Measurements from ENCODE around the gene GDPD1. TPM values are rescaled to one million over a fixed set of nuclear protein-coding genes. Genes with fewer than 3 reads are reported as not detected.
"Not testable (repeated sequence)": the region's sequence is repeated elsewhere in the genome, so short reads cannot be mapped to it uniquely, and the experiment has no call there.

The GDPD1 gene
- total and polyA plus RNA-seq, 2 donors from 2014 or later: 2.5 to 2.8 TPM

GRCh38 chr17:59311051-59311468, 90.7 kb downstream of the GDPD1 start:
- Histone ChIP-seq H3K9ac (ENCODE audit: low read length in 3 of 3) (no peak overlapping the region), H3K36me3 (ENCODE audit: control insufficient read depth in 2 of 3, insufficient read depth in 3 of 3, low read length in 3 of 3) (no peaks in the 10 kb centered on the region), H3K9me3 (ENCODE audit: control insufficient read depth in 2 of 3, insufficient read depth in 1 of 3, low read length in 3 of 3) (no peaks in the 10 kb centered on the region), H3K27ac (ENCODE audit: low read depth in 2 of 2, low read length in 2 of 2) (no peak overlapping the region), H3K4me3 (ENCODE audit: low read length in 3 of 3) (no peak overlapping the region), H3K27me3 (ENCODE audit: control insufficient read depth, insufficient read depth, low read length) (no peaks in the 10 kb centered on the region), H3K4me1 (ENCODE audit: control insufficient read depth in 2 of 3, insufficient read depth in 2 of 3, low read depth in 1 of 3, low read length in 3 of 3) (no peaks in the 10 kb centered on the region)
- peak; percentile 90 for TF ChIP-seq CTCF (IDR thresholded peaks at IDR 0.05; ENCODE audit: borderline replicate concordance, extremely low read depth, insufficient read depth)
- intact Hi-C loops (cut with DNase I): loop anchor here (10.0 kb wide), 1 partner anchor 134 kb away; no protein-coding TSS in a partner anchor
- FAIRE-seq (no peak), DNase-seq (peak in 3 of 5 donors; percentile 46 to 87 (median 84))

GRCh38 chr17:59311521-59311920, 91.2 kb downstream of the GDPD1 start:
- H3K4me3 ChIP-seq (ENCODE audit: low read length in 3 of 3); H3K36me3 ChIP-seq (ENCODE audit: control insufficient read depth in 2 of 3, insufficient read depth in 3 of 3, low read length in 3 of 3); DNase-seq; H3K9me3 ChIP-seq (ENCODE audit: control insufficient read depth in 2 of 3, insufficient read depth in 1 of 3, low read length in 3 of 3); FAIRE-seq; H3K27ac ChIP-seq (ENCODE audit: low read depth in 2 of 2, low read length in 2 of 2); H3K4me1 ChIP-seq (ENCODE audit: control insufficient read depth in 2 of 3, insufficient read depth in 2 of 3, low read depth in 1 of 3, low read length in 3 of 3); H3K27me3 ChIP-seq (ENCODE audit: control insufficient read depth, insufficient read depth, low read length); H3K9ac ChIP-seq (ENCODE audit: low read length in 3 of 3): not testable (repeated sequence)
- intact Hi-C loops (cut with DNase I): loop anchor here (10.0 kb wide), 1 partner anchor 133 kb away; no protein-coding TSS in a partner anchor

GRCh38 chr17:59315866-59316265, 95.6 kb downstream of the GDPD1 start:
- no peak for TF ChIP-seq CTCF (IDR thresholded peaks at IDR 0.05; ENCODE audit: borderline replicate concordance, extremely low read depth, insufficient read depth)
- no peak for FAIRE-seq
- no peak for DNase-seq
- H3K9me3 ChIP-seq (ENCODE audit: control insufficient read depth in 2 of 3, insufficient read depth in 1 of 3, low read length in 3 of 3): no peaks in the 10 kb centered on the region
- H3K27ac ChIP-seq (ENCODE audit: low read depth in 2 of 2, low read length in 2 of 2): no peak overlapping the region
- no peak overlapping the region for H3K9ac ChIP-seq (ENCODE audit: low read length in 3 of 3)
- no peak overlapping the region for H3K4me3 ChIP-seq (ENCODE audit: low read length in 3 of 3)
- intact Hi-C loops (cut with DNase I): loop anchor here (10.0 kb wide), 1 partner anchor 129 kb away; no protein-coding TSS in a partner anchor
- no peaks in the 10 kb centered on the region for H3K36me3 ChIP-seq (ENCODE audit: control insufficient read depth in 2 of 3, insufficient read depth in 3 of 3, low read length in 3 of 3)
- H3K4me1 ChIP-seq (ENCODE audit: control insufficient read depth in 2 of 3, insufficient read depth in 2 of 3, low read depth in 1 of 3, low read length in 3 of 3): no peaks in the 10 kb centered on the region
- no peaks in the 10 kb centered on the region for H3K27me3 ChIP-seq (ENCODE audit: control insufficient read depth, insufficient read depth, low read length)

Other genes starting within 250 kb of the GDPD1 start
- 19.1 TPM for gene TRIM37, start 113.6 kb upstream of the GDPD1 start, total RNA-seq
- 9.7 TPM for gene TRIM37, start 113.6 kb upstream of the GDPD1 start, polyA plus RNA-seq (ENCODE audit: insufficient read depth, low read depth, low replicate concordance)
- gene SKA2, start 65.3 kb upstream of the GDPD1 start, total RNA-seq: 29.2 TPM
- gene SKA2, start 65.3 kb upstream of the GDPD1 start, polyA plus RNA-seq (ENCODE audit: insufficient read depth, low read depth, low replicate concordance): 40.3 TPM
- 2.5 TPM for gene PRR11, start 64.8 kb upstream of the GDPD1 start, total RNA-seq
- gene PRR11, start 64.8 kb upstream of the GDPD1 start, polyA plus RNA-seq (ENCODE audit: insufficient read depth, low read depth, low replicate concordance): 0.26 TPM
- 10.3 TPM for gene SMG8, start 10.5 kb upstream of the GDPD1 start, total RNA-seq
- 5.0 TPM for gene SMG8, start 10.5 kb upstream of the GDPD1 start, polyA plus RNA-seq (ENCODE audit: insufficient read depth, low read depth, low replicate concordance)
- gene YPEL2, start 111.1 kb downstream of the GDPD1 start, total RNA-seq: 53.6 TPM
- 9.0 TPM for gene YPEL2, start 111.1 kb downstream of the GDPD1 start, polyA plus RNA-seq (ENCODE audit: insufficient read depth, low read depth, low replicate concordance)

Measured in kidney (tissue), 14 donors.